Measurements from ENCODE around the gene ZNF440. TPM values are rescaled to one million over a fixed set of nuclear protein-coding genes. Genes with fewer than 3 reads are reported as not detected.
"Not testable (repeated sequence)": the region's sequence is repeated elsewhere in the genome, so short reads cannot be mapped to it uniquely, and the experiment has no call there.

Gene ZNF440
- total and polyA plus RNA-seq, 12 donors: 1.6 to 9.5 (median 4.3) TPM

- Histone ChIP-seq H3K4me1 (no peaks in the 10 kb centered on the region), H3K27ac (no peak overlapping the region), H3K4me3 (no peak overlapping the region), H3K27me3 (no peaks in the 10 kb centered on the region), H3K9me3 (peaks cover 0 to 97% (median 43%) of the 10 kb centered on the region in 11 donors), H3K36me3 (peaks cover 7 to 62% (median 41%) of the 10 kb centered on the region in 9 donors)
- ATAC-seq (no peak), DNase-seq (no peak)
- intact Hi-C loops (cut with DNase I): no loop called here
- TF ChIP-seq, protein P1, sequence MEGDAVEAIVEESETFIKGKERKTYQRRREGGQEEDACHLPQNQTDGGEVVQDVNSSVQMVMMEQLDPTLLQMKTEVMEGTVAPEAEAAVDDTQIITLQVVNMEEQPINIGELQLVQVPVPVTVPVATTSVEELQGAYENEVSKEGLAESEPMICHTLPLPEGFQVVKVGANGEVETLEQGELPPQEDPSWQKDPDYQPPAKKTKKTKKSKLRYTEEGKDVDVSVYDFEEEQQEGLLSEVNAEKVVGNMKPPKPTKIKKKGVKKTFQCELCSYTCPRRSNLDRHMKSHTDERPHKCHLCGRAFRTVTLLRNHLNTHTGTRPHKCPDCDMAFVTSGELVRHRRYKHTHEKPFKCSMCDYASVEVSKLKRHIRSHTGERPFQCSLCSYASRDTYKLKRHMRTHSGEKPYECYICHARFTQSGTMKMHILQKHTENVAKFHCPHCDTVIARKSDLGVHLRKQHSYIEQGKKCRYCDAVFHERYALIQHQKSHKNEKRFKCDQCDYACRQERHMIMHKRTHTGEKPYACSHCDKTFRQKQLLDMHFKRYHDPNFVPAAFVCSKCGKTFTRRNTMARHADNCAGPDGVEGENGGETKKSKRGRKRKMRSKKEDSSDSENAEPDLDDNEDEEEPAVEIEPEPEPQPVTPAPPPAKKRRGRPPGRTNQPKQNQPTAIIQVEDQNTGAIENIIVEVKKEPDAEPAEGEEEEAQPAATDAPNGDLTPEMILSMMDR (IDR thresholded peaks at IDR 0.05): no peak
- WGBS, 2 donors: 98 to 99% methylated on average over 8 of the region's 8 CpGs
Measured at GRCh38 chr19:11868188-11868587, 54.1 kb downstream of the ZNF440 start.

DNA sequence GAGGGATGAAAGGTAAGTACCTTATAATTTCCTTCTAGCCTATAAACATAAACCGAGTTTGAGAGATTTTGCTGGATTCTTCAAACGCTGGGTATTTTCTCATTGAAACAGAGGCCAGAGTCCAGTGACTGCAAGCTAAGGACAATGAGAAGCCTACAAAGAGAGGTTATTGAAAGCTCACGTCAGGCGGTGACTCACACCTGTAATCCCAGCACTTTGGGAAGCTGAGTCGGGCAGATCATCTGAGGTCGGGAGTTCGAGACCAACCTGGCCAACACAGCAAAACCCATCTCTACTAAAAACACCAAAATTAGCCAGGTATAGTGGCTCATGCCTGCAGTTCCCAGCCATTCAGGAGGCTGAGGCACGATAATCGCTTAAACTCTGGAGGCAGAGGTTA lies 58.6 kb downstream of the ZNF440 start:
- intact Hi-C loops (cut with DNase I): no loop called here
- ATAC-seq (no peak), DNase-seq (no peak)
- Histone ChIP-seq H3K4me3 (no peak overlapping the region), H3K4me1 (no peaks in the 10 kb centered on the region), H3K36me3 (peaks cover 3 to 24% (median 16%) of the 10 kb centered on the region in 9 donors), H3K9me3 (peaks cover 0 to 53% (median 26%) of the 10 kb centered on the region in 11 donors), H3K27me3 (no peaks in the 10 kb centered on the region), H3K27ac (no peak overlapping the region)
- TF ChIP-seq, protein P1 (IDR thresholded peaks at IDR 0.05): no peak
- 94 to 97% methylated on average over 9 of the region's 9 CpGs for WGBS, 2 donors

GRCh38 chr19:11873762-11874161 lies 59.7 kb downstream of the ZNF440 start:
- DNase-seq (no peak), ATAC-seq (no peak)
- Histone ChIP-seq H3K27ac (no peak overlapping the region), H3K4me1 (no peaks in the 10 kb centered on the region), H3K9me3 (peaks cover 0 to 41% (median 15%) of the 10 kb centered on the region in 11 donors), H3K36me3 (peaks cover 0 to 12% (median 4%) of the 10 kb centered on the region in 9 donors), H3K27me3 (no peaks in the 10 kb centered on the region), H3K4me3 (no peak overlapping the region)
- 80 to 91% methylated on average over 1 of the region's 1 CpG for WGBS, 2 donors
- TF ChIP-seq, protein P1 (IDR thresholded peaks at IDR 0.05): no peak
- intact Hi-C loops (cut with DNase I): no loop called here

- intact Hi-C loops (cut with DNase I): loop anchor here (2.0 to 10.0 kb wide), 10 partner anchors 43 to 268 kb away; partner anchors contain the start of genes ZNF20 (in 7 of the 10) and ZNF491 (in 3 of the 10)
- not testable (repeated sequence) for H3K9me3 ChIP-seq, H3K36me3 ChIP-seq, H3K4me3 ChIP-seq, H3K27me3 ChIP-seq, H3K4me1 ChIP-seq, H3K27ac ChIP-seq
- peak in 4 of 8 donors; percentile 29 to 44 (median 42) for ATAC-seq
- TF ChIP-seq, protein P1 (IDR thresholded peaks at IDR 0.05): peak in 7 of 9 donors; percentile 41 to 48 (median 45)
- 73 to 78% methylated on average over 16 of the region's 16 CpGs for WGBS, 2 donors
- DNase-seq: peak; percentile 8 to 20
Measured at GRCh38 chr19:11879687-11880266, 65.7 kb downstream of the ZNF440 start.
